SH-SY5Y (cell line): ENCODE results near the gene ATP11B.

Experiments
- GATA2 ChIP-seq: IDR thresholded peaks from 2 replicates; pipeline ENCODE4 v1.6.1; 2011; ENCODE audit warnings: mild to moderate bottlenecking, low read depth, low read length
- GATA3 ChIP-seq: IDR thresholded peaks from 2 replicates; pipeline ENCODE4 v1.6.1; 2011; ENCODE audit warnings: low read depth, mild to moderate bottlenecking, low read length, moderate library complexity

ATP11B gene

DNA sequence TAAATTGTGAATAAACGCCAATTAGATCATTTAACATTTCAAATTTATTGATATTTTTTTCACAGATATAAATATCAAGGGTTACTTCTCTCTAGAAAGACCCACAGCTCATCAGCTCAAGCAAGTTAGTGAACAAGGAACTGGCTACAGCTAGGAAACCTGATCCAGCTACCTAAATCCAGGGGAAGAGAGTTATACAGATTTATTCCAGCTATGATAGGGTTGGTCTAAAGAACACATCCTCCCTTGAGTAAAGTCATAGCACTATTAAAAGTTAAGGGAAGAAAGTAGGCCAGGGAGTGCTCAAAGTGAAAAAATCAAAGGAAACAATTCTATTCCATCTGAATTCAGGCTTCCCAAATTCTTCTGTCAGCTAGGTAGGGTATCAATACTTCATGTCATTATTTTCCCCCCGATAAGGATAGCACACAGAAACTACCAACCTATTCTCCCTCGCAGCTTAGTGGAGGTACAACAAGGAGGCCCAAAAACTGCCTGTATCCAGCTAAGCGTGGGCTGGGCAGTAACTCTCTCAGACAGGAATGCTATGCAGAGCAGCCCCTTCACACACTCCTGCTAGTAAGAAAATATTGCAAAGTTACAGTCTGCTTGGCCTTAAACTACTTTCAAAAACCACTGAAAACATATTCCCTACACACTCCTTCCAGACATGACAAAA lies 143.1 kb downstream of the ATP11B start:
- TF ChIP-seq GATA3 (no peak), GATA2 (no peak)

DNA sequence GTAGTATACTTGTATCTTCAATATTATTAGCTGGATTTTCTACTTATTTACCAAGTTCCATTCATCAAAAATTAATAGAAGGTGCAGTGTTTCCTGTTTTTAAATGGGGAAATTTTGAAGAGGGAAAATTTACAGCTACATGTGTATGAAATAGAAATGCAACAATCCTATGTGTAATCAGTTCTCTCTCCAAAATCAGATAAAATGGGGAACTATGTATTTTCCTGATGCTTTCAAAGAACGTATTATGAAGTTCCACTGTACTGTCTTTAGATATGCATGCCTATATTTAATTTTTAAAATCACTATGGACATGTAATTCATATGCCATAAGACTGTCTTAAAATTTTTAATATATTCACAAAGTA lies 143.6 kb downstream of the ATP11B start:
- no peak for TF ChIP-seq GATA3
- TF ChIP-seq GATA2: no peak

DNA sequence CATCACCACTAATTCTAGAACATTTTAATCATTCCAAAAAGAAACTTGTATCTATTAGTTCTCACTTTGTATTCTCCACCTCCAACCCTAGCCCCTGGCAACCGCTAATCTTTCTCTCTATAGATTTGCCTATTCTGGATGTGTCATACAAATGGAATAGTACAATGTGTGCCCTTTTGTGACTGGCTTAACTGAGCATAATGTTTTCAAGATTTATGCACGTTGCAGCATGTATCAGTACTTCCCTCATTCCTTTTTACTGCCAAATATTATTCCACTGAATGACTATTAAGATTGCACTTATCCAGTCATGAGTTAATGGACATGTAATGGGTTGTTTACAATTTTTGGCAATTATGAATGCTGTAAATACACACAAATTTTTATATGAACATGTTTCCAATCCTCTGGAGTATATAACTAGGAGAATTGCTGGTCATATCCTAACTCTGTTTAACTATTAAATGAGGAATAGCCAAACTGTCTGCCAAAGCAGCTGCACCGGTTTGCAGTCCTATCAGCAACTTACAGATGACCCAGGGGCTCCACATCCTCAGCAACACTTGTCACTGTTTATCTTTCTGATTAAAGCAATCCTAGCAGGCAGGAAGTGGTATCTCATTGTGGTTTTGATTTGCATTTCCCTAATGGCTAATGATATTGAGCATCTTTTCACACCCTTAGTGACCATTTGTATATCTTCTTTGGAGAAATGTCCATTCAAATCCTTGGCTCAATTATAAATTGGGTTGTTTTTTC lies 144.2 kb downstream of the ATP11B start:
- TF ChIP-seq GATA3 (no peak), GATA2 (no peak)

DNA sequence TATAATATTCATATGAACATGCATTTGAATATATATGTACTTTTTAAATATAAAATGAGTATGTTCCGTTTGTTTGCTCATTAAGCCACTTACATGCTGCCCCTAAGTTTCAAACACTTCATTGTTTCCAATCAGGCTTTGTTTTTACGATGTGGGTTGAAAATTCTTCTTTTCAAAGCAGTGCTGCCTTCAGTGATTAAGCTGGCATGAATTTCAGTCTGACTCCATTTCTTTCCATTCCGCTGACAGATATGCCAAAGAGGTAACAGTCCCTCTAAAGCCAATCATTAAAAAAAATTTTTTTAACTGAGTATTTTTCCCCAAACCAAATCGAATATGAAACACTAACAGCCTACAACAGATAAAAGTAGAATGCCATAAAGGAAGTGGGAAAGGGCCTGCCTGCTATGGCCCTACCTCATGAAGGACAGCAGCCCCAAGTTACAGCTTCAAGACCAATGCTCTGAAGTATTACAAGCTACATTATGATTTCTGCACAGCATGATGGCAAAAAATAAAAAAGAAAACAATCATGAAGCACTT lies 147.0 kb downstream of the ATP11B start:
- TF ChIP-seq GATA2 (no peak), GATA3 (no peak)

DNA sequence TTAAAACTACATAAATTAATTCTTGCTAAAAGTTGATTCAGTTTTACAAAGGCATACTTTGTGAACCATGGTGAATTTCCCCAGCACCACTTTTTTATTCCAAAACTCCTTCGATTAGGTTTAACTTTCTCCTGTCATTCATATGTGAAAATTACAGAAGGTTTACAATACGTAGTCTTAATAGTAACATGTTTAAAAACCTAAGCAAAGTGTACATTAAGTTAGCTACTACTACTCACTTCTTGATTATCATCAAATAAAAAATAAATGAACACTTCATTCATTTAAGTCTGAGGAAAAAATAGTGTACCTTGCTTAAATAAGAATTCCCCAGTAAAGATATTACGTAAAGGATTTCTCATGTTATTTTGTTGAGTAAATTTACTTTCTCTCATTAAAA lies 148.4 kb downstream of the ATP11B start:
- TF ChIP-seq GATA3 (no peak), GATA2 (no peak)

DNA sequence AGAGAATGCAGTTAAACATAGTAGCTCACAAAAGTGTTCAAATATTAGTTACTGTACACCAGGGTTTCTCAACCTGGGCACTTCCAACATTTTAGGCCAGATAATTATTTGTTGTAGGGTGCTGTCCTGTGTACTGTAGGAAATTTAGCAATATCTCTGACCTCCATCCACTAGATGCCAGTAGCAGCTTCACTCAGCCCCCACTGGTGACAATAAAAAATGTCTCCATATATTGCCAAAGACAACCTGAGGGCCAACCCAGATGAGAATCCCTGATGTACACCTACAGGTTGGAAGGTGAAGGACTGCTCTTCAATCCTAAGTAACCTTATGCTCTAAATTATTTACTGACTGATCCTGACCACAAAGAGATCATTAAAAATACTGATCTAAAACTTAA lies 154.6 kb downstream of the ATP11B start:
- no peak for TF ChIP-seq GATA2
- TF ChIP-seq GATA3: no peak

DNA sequence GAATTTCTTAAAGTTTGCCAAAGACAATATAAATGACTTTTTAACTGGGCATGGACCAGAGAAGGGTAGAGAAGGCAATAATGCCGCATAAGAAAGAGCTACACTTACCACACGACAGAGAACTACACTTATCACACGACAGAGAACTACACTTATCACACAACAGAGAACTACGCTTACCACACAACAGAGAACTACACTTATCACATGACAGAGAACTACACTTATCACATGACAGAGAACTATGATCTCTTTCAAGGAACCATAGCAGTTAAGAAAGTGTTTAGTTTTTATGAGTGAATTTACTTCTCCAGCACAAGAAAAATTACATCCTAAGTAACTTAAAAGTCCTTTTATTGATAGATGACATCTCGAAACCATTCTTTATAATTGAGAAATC lies 155.0 kb downstream of the ATP11B start:
- no peak for TF ChIP-seq GATA3
- no peak for TF ChIP-seq GATA2

DNA sequence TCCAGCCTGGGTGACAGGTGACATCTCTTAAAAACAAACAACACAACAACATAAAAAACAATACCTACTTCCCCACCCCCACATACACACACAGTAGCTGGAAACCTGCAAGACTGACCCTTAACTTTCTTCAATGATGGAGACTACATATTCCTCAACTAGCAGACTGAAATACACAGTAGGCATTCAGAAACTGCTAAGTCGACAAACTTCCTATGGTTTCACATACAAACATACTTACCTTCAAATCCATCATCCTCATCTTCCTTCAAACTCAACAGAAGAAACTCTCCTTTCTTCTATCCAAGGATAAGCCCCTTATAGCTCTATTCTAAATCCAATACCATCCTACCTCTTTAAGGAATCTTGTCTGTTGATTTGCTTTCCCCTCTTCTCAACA lies 156.4 kb downstream of the ATP11B start:
- no peak for TF ChIP-seq GATA2
- TF ChIP-seq GATA3: no peak

DNA sequence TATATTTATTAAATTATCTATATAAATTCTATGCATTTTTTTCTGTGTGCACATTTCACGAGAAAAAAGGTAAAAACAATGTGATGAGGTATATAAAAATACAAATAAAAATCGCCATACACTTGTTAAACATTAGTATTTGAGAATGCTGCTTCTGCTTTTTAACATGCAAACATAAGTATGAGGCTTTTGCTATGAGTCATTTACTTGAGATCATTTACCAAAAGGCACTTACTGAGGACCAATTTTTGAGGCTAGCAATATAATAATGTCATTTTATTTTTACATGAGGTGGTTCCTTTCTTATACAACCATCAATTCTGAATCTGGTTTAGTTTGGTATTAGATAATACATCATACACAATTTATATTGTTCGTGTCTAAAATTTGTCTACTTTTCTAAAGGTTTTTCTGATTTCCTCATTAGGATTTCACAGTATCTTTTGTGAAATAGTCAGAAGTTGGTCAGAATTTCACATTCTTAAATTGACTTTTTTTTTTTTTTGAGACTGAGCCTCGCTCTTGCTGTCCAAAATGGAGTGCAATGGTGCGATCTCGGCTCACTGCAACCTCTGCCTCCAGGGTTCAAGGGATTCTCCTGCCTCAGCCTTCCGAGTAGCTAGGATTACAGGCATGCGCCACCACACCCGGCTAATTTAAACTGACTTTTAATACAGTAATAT lies 161.4 kb downstream of the ATP11B start:
- no peak for TF ChIP-seq GATA3
- no peak for TF ChIP-seq GATA2

DNA sequence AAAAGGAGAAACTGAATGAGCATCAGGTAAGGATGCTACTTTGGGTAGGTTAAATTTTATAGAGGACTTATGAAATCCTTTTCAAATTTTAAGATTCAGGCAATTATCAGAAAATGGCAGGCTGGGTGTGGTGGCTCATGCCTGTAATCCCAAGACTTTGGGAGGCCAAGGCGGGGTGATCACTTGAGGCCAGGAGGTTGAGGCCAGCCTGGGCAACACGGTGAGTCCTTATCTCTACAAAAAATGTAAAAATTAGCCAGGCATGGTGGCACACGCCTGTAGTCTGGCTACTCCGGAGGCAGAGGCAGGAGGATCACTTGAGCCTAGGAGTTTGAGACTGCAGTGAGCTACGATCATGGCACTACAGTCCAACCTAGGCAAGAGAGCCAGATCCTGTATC lies 163.9 kb downstream of the ATP11B start:
- TF ChIP-seq GATA3: no peak
- no peak for TF ChIP-seq GATA2

DNA sequence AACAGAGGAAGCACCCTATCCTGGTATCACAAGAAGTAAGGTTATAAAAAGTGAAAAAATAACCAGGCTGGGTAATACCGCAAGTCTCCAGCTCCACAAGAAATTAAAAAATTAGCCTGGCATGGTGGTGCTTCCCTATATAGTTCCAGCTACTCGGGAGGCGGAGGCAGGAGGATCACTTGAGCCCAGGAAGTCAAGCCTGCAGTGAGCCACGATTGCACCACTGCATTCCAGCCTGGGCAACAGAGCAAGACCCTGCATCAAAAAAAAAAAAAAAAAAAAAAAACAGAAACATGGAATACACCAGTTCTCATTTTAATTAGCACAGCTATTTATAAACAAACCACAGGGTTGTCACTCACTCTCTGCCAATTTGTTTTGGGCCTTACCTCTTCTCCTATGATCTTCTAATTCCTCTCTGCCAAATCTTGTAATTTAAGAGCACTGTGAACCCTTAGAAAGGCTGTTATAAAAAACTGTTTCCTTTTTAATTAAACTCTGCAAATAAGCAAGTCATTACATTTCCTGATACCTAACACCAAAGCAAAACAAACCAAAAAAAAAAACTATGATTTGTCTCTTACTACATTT lies 164.5 kb downstream of the ATP11B start:
- TF ChIP-seq GATA3 (no peak), GATA2 (no peak)

DNA sequence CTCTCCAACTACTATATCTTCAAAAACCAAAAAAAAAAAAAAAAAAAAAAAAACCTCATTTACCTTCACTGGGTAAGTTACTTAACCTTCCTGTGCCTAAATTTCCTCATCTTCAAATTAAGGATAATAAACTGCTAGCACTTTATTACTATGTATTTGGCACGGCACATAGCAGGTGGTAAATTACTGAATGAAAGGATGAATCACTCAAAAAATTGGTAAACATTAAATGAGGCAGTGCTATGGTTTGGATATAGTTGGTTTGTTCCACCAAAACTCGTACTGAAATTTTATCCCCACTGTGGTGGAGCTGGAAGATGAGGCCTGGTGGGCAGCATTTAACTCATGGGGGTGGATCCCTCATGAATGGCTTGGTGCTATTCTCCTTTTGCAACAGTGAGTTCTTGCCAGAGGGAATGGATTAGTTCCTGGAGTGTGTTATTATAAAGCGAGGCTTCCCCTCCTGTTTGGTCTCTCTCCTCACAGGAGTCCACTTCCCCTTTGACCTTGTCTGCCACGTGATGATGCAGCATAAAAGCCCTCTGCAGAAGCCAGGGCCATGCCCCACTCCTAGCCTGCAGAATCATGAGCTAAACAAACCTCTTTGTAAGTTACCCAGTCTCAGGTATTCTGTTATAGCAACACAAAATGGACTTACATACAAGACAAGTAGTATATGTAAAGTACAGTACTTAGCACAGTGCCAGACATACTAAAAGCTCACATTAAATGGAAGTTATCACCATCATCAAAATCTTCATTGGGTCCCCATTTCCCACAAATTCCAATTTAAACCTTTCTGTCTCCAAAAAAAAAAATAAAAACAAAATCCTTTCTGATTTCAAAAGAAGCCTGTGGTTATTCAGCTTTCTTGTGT lies 166.4 kb downstream of the ATP11B start:
- TF ChIP-seq GATA3 (no peak), GATA2 (no peak)

DNA sequence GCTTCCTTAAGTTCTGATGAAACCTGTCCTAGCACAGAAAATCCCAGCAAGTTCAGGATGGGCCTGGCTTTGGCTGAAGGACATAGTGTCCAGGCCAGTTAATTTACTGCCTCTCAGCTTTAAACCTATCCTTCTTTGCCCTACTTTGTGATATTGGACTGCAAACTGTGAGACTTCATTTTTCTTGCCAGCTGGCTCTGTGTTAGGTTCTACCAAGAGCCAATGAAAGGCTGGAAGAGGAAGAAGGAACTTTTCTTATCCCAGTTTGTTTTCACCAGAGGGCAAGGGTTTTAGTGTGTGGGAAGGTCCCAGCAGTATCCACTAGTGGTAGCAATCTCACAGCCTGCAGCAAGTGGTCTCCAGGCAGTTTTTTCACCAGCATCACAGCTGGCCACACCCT lies 168.9 kb downstream of the ATP11B start:
- no peak for TF ChIP-seq GATA3
- TF ChIP-seq GATA2: no peak

DNA sequence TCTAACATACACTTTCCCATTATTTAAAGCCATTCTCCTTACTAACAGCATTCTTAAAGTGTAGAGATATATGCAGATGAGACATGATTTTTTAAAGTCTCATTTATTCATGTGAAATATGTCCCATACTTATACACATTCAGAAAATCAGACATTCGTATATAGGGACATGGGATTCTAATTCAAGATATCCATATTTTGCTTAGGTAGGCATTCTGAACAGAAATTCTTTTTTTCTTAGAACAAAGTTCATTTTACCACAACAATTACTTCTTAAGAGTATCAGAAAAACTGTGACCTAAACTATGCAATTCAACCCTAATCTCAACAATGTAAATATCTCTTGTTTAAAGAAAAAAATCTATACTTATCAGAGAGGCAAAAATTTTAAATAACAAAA lies 170.9 kb downstream of the ATP11B start:
- TF ChIP-seq GATA3 (no peak), GATA2 (no peak)

DNA sequence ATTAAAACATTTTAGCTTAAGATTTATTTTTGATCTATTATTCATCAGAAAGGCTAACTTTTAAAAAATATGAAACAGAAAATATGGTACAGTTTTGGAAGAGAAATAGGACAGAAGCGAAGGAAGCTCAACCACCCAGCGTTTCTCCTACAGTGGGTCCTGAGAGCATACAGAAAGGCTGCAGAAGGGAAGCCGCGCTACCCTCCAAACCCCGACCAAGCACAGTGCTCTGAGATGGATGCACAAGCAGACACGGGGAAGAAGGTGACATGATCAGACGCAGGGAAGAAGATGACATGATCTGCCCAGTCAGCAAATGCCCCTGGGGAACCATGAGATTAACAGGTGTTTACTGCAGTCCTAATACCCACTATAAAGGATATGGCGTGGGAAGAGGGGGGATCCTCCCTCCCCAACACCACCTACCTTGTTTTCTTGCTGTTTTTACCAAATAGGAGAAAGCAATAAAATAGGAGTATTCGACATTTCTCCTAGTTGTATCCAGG lies 172.6 kb downstream of the ATP11B start:
- TF ChIP-seq GATA3: no peak
- no peak for TF ChIP-seq GATA2
